GM21367 (cell line): ENCODE measurements around the gene TAS2R1.
"Not testable (repeated sequence)": the region's sequence is repeated elsewhere in the genome, so short reads cannot be mapped to it uniquely, and the experiment has no call there.

ENCODE experiments used
- ATAC-seq: cut with Tn5 transposase; IDR thresholded peaks from one replicate; pipeline ENCODE4 v1.9.1; 2021; ENCODE audit not compliant: unreplicated experiment

The TAS2R1 gene

DNA sequence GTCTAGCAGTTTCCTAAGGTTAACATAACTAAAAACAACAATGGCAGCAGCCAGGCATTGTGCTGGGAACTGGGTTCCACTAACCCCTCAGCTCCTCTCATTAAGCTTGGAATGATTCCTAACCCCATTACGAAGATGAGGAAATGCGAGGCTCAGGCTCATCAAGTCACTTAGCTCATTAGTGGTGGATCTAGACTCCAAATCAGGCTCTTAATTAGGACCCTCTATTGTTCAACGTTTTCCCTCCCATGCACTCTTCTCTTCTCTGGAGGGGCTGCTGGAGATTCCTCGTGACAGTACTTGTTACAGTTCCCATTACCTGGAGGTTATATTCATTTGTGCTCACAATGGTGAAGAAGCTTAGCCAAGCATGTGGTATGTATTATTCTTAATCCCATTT lies 6.5 kb downstream of the TAS2R1 start:
- no peak for ATAC-seq

- no peak for ATAC-seq
These were observed 7.2 kb downstream of the TAS2R1 start for GRCh38 chr5:9622971-9623421.

- no peak for ATAC-seq
These were observed 8.7 kb downstream of the TAS2R1 start for GRCh38 chr5:9621379-9621903.

DNA sequence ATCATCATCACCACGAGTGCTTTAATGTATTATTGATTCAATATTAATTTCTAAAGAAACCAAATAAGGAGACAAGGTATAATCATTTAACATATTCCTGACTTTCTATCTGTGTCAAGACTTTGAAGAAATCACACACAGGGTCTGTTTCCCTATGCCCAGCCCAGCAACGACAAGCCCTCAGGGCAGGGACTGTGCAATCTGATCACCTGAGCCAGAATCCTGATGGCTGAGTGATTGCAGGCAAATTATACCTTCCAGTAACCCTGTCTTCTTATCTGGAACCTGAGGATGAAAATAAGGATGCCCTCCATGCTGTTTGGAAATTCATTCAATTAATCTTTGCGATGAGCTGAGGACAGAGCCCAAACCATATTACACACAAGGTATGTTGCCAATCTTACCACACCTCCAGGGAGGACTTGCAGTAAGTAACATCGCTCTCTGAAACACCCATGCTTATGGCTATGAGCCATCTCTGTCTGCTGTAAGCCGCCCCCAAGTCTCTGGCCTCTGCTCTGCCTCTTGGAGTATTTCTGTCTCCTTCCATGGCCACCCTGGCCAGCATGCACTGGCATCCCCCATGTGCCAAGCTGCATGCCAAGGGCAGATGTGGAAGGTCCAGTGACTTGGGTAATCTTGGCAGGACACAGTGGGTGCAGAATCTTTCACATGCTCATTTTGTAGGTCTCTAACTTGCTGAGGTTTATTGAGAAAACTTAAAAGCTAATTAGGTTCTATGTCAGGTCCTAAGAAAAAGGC lies 10.6 kb downstream of the TAS2R1 start:
- ATAC-seq, result no peak

GRCh38 chr5:9617739-9618504 lies 12.2 kb downstream of the TAS2R1 start:
- no peak for ATAC-seq

DNA sequence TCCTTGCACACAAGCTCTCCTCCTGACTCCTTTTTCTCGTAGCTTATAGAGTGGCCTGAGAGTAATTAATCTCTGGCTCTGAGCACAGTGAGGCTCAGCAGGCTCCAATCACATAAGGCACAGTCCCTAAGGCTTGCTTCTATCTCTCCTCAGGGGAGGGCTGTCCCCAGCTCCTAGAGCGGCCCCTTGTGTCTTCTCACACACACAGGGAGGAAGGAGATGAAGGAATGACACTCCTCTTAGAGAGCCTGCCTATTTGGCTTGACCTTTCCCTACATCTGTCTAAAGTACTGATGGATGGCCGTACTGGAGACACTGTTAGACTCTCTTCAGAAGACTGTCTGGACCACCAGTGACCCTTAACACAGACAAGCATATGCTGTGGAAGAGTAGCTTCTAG lies 12.9 kb downstream of the TAS2R1 start:
- no peak for ATAC-seq

DNA sequence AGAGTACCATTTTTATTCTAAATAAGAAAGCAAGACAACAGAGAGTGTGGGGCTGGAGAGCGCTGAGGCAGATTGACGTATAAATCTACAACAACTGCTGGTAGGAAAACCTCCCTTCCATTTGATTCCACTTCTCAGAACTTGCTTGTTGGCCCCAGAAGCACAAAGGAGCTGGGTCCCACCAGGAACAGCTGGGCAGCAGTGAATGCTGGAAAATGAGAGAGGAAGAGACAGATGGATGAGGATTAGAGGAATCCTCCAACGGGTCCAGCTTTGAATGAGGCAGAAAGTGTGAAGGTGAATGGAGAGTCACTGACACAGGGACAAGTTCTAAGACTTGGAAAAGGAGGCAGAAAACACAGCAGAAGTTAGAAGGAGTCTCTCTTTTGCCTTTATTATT lies 14.8 kb downstream of the TAS2R1 start:
- ATAC-seq, result no peak

- no peak for ATAC-seq
These were observed 16.8 kb downstream of the TAS2R1 start for GRCh38 chr5:9613360-9613759.

DNA sequence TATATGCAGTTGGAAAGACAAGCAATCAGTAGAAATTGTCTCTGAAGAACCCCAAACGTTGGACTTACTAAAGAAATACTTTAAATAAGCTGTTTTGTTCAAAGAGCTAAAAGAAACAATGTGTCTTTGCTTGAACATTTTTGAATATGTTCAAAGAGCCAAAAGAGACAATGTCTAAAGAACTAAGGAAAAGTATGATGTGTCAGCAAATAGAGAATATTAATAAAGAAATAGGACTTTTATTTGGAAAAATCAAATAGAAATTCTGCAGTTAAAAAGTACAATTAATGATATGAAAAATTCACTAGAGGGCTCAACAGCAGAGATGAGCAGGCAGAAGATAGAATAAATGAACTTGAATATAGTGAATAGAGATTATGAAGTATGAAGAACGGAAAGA lies 19.2 kb downstream of the TAS2R1 start:
- ATAC-seq, result no peak

DNA sequence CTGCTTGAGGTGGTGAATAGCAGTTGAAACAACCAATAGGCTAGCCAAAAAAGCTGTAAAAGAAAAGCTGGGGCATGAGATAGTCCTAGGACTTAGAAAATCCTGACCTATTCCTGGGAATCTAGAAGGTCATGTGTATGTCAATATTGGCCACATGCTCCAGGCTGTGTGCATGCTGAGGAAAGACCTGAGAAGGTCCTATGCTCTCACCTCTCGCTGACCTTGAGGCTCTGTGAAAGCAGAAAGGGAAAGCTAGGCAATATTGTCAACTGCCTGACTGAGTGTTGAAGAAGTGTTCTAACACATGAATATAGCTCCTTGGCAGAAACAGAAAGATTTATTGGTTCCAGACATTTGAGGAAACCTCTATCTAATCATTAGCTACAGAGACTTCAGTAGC lies 19.8 kb downstream of the TAS2R1 start:
- ATAC-seq, result no peak

DNA sequence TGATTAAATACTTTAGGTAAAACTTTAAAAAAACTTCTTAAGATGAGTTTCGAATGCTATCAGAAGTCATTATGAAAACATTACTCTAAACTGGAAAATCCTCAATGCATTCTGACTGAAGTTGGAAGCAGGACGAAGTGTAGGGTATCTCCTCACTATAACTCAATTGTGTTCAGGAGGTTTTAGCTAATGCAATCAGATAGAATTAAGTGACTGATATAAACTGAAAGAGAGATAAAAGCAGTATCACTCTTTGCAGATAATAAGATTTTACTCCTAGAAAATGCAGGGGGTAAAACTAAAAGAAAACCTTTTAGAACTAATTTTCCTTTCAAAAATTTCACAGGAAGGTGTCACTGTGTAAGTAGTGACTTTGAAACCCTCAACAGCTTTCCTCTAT lies 22.1 kb downstream of the TAS2R1 start:
- ATAC-seq, result no peak

- ATAC-seq, result no peak
These were observed 24.9 kb downstream of the TAS2R1 start for GRCh38 chr5:9605041-9605838.

DNA sequence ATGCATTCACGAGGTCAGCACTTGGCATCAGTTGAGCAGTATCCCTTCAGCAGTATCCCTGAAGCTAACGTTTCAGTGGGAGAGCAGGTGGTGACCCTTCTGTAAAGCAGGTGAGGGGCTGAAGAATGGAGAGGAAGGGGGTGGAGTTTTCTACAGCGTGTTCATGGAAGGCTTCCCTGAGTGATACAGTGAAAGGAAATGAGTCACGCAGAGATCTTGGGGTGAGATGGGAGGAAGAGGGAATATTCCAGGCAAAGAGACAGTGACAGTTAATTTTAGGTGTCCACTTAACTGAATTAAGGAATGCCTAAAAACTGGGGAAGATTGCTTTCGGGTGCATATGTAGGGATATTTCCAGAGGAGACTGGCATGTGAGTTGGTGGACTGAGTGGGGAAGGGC lies 25.7 kb downstream of the TAS2R1 start:
- ATAC-seq, result no peak

DNA sequence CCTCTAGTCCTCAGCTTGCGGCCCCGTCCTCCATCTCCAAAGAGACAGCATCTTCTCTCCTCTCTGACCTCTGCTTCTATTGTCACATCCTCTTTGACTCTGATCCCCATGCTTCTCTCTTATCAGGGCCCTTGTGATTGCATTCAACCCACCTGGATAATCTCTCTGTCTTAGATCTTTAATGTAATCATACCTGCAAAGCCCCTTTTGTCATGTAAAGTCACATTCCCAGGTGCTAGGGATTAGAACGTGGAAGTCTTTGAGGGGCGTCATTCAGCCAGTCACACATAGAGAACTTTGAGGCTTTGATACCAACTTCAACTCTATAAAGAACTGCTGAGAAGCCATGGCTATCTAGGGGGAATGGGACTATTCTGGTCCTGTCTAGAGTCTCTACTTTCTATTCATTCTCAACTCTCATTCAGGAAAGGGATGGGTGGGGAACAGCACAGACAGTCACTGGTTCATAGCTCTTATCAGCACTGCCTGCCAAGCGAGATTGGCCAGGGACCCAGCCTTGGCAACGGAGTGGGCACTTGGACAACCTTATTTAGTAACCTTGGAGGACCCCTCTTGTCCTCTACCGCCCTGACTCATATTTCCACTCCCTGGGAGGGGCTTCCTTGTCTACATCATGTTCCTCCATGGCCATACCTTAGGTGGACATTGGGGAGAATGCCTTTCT lies 29.0 kb downstream of the TAS2R1 start:
- no peak for ATAC-seq

- ATAC-seq, result no peak
These were observed 30.8 kb downstream of the TAS2R1 start for GRCh38 chr5:9599391-9599790.

- not testable (repeated sequence) for ATAC-seq
These were observed 31.8 kb downstream of the TAS2R1 start for GRCh38 chr5:9598329-9598728.

GRCh38 chr5:9597322-9597721 lies 32.8 kb downstream of the TAS2R1 start:
- ATAC-seq, result not testable (repeated sequence)

DNA sequence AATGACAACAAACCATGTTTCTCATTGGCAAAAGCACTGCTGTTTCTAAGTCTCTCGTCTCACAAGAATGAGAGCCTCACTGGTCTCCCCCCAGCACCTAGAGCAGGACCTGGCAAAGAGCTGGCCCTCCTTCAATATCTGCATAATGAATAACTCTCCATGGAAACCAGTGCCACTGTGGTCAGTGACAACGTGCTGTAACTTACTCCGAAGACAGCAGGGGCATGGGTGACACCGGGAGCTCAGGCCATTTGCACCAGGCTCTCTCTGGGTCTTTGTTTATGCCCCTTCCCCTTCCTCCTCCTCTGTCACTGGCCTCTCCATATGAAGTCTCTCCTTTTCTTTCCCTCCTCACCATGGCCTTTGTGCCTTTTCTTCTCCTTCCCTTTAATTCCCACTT lies 33.3 kb downstream of the TAS2R1 start:
- no peak for ATAC-seq

GRCh38 chr5:9596171-9596780 lies 33.9 kb downstream of the TAS2R1 start:
- ATAC-seq, result no peak

GRCh38 chr5:9594913-9595312 lies 35.2 kb downstream of the TAS2R1 start:
- ATAC-seq, result no peak
